ENCODE measurements around the gene DAP. TPM values are rescaled to one million over a fixed set of nuclear protein-coding genes. Genes with fewer than 3 reads are reported as not detected.

Gene DAP
- total RNA-seq, 1 donor from 2014 or later, result 117 TPM

DNA sequence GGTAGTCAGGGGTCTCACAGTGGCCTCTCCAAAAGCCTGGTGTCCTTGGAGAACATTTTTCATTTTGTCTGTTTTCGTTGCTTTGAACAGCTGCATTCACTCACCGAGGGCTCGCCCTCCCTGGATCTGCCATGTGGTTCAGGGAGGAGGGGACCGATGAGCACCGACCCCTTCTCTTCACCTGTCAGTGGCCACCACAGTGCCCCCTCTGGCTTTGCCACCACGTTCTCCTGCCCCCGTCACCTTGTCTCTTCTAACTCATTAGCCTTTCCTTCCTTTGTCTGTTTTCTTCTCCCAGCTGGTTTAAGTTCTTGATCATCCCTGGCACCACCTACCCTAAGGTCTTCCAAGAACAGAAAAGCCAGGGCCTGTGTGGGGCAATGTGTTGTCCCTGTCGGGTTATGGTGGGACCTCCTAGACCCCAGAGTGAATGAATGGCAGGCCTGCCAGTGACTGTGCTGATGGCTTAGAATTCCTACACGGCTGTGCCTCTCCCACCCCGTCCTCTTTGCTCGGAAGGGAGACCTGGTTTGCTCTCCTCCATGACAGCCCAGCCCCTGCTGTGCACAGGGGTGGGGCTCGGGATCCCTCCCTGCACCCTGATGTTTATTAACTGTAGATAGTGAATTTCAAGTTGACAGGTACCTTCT, 107.2 kb downstream of the DAP start:
- Histone ChIP-seq H3K36me3 (peaks cover 4 to 20% of the 10 kb centered on the region in 2 donors), H3K27me3 (no peaks in the 10 kb centered on the region), H3K4me1 (no peaks in the 10 kb centered on the region), H3K27ac (no peak overlapping the region), H3K9me3 (no peaks in the 10 kb centered on the region), H3K4me3 (no peak overlapping the region)
- intact Hi-C loops (cut with DNase I), result no loop called here
- TF ChIP-seq CTCF (IDR thresholded peaks at IDR 0.05), result no peak
- DNase-seq (ENCODE audit: low spot score in 2 of 2), result peak in 1 of 2 donors; percentile 42

GRCh38 chr5:10653043-10653442, 108.0 kb downstream of the DAP start:
- TF ChIP-seq CTCF (IDR thresholded peaks at IDR 0.05), result no peak
- Histone ChIP-seq H3K36me3 (peaks cover 4 to 20% of the 10 kb centered on the region in 2 donors), H3K9me3 (no peaks in the 10 kb centered on the region), H3K4me3 (no peak overlapping the region), H3K4me1 (no peaks in the 10 kb centered on the region), H3K27ac (no peak overlapping the region), H3K27me3 (no peaks in the 10 kb centered on the region)
- intact Hi-C loops (cut with DNase I), result no loop called here
- peak in 1 of 2 donors; percentile 58 for DNase-seq (ENCODE audit: low spot score in 2 of 2)

DNA sequence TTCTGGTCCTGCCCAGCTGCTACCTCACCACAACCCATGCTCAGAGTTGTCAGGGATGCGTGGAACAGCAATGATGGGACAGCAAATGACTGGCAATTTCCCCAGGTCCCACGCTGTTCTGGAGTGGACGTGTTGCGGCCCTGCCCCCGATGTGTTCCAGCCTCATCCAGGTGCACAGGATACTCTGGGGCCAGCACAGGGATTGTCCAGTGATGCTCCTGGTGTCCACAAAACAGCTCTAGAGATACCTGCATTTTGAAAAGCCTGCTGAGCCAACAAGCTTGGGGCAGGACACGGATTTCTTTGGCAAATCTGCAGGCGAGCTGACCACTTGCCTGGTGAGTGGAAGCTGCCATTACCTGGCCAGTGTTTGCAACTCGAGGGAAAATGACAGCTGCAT, 108.4 kb downstream of the DAP start:
- H3K27ac ChIP-seq, result no peak overlapping the region
- peaks cover 4 to 20% of the 10 kb centered on the region in 2 donors for H3K36me3 ChIP-seq
- intact Hi-C loops (cut with DNase I), result no loop called here
- no peak overlapping the region for H3K4me3 ChIP-seq
- H3K9me3 ChIP-seq, result no peaks in the 10 kb centered on the region
- DNase-seq (ENCODE audit: low spot score in 2 of 2), result no peak
- no peak for TF ChIP-seq CTCF (IDR thresholded peaks at IDR 0.05)
- no peaks in the 10 kb centered on the region for H3K27me3 ChIP-seq
- no peaks in the 10 kb centered on the region for H3K4me1 ChIP-seq

DNA sequence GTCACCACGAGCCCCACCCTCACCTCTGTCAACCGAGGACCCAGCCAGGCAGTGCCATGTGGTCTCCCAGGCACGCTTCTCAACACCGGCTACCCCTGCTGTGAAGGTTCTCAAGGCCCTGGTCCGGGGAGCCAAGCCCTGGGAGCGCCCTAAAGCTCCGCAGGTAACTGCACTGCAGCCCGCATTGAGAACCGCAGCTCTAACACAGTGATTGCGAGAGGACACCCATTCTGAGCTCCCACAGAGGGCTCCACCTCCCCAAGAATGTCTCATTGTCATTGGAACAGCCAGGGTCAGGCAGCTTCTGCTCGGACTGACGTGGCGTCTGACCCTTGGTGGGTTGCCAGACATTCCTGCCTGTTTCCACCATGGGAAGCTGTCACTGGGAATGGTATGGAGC, 108.9 kb downstream of the DAP start:
- TF ChIP-seq CTCF (IDR thresholded peaks at IDR 0.05), result no peak
- Histone ChIP-seq H3K36me3 (peaks cover 4 to 20% of the 10 kb centered on the region in 2 donors), H3K4me3 (no peak overlapping the region), H3K27ac (no peak overlapping the region), H3K4me1 (no peaks in the 10 kb centered on the region), H3K9me3 (no peaks in the 10 kb centered on the region), H3K27me3 (no peaks in the 10 kb centered on the region)
- intact Hi-C loops (cut with DNase I), result no loop called here
- peak in 1 of 2 donors; percentile 57 for DNase-seq (ENCODE audit: low spot score in 2 of 2)

DNA sequence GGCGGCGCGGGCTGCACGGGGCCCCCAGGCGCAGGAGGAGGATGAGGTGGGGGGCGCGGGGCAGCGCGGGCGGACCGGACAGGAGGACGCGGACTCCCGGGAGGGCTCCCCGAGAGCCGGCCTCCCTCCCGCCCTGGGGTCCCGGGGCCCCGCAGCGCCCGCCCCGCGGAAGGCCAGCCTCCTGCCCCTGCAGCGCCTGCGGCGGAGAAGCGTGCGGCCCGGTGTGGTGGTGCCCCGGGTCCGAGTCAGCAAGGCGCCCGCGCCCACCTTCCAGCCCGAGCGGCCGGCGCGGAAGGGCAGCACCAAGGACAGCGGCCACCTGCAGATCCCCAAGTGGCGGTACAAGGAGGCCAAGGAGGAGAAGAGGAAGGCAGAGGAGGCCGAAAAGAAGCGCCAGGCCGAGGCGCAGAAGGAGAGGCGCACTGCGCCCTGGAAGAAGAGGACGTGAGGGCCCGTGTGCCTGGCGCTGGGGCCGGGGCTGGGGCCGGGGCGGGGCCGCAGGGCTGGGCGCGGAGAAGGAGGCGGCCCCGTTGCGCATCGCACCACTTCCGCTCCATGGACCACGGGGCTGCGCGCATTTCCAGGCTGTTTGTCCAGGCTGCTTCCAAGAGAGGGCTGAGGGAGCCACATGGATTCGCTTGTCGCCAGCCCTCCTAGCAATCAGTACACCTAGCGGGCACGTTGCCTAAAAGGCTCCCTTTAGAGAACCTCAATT, 111.2 kb downstream of the DAP start:
- H3K9me3 ChIP-seq, result no peaks in the 10 kb centered on the region
- H3K4me1 ChIP-seq, result no peaks in the 10 kb centered on the region
- no peaks in the 10 kb centered on the region for H3K27me3 ChIP-seq
- peaks cover 4 to 10% of the 10 kb centered on the region in 2 donors for H3K36me3 ChIP-seq
- H3K27ac ChIP-seq, result no peak overlapping the region
- H3K4me3 ChIP-seq, result no peak overlapping the region
- intact Hi-C loops (cut with DNase I), result no loop called here
- no peak for DNase-seq (ENCODE audit: low spot score in 2 of 2)
- TF ChIP-seq CTCF (IDR thresholded peaks at IDR 0.05), result no peak

Measured in ascending aorta (tissue), 2 donors.